A673 (cell line): ENCODE measurements around the gene ADAM11.

ENCODE experiments used
- EZH2 ChIP-seq: fragments of 200-600 bp; sonication (generic); IDR thresholded peaks from 2 replicates; pipeline ENCODE4 v1.6.1; 2017; ENCODE audit warnings: borderline replicate concordance, low read depth, mild to moderate bottlenecking, mixed read lengths, antibody characterized with exemption, low read length; ENCODE audit not compliant: poor library complexity, severe bottlenecking
- TF ChIP-seq, protein P1 (sequence below): fragments of 300-800, 200-600 bp; sonication (generic); conservative IDR thresholded peaks from 2 replicates; pipeline ENCODE4 v1.5.1; 2017; ENCODE audit warnings: low read depth, mild to moderate bottlenecking, antibody characterized with exemption, low read length, moderate library complexity, mixed read lengths

DNA sequence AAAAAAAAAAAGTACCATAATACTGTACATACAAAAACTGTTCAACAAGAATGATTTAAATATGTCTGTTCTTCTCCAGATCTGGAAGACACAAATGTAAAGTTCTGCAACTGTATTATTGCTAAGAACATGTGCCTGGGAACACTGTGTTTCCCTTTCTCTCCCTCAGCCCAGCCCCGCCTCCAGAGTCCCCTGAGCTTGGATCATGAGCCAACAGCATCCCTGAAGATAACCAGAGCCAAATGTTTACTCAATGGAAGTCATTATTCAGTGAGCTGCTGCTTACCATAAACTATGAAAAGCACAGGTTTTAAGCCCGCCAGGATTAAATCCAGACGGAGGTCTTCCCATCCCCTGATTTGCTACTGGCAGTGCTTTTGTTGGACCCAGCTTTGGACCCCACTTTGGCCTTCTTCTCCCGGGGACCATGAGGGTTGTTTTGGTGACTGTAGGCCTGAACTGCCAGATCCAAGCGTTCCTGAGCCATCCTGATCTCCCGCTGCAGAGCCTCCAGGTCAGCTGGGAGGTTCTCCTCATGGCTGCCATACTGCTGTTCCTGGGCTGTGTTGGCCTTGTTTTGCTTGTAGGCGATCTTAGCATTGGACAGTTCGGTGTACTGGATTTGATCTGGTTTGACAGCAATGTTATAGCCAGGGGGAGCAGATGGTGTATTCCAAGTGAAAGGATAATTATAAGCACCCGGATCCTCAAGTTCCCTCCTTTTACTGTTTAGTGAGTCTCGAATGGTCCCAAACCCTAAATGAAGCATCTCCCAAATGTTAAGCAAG lies 45.7 kb downstream of the ADAM11 start:
- no peak for TF ChIP-seq EZH2
- TF ChIP-seq, protein P1, sequence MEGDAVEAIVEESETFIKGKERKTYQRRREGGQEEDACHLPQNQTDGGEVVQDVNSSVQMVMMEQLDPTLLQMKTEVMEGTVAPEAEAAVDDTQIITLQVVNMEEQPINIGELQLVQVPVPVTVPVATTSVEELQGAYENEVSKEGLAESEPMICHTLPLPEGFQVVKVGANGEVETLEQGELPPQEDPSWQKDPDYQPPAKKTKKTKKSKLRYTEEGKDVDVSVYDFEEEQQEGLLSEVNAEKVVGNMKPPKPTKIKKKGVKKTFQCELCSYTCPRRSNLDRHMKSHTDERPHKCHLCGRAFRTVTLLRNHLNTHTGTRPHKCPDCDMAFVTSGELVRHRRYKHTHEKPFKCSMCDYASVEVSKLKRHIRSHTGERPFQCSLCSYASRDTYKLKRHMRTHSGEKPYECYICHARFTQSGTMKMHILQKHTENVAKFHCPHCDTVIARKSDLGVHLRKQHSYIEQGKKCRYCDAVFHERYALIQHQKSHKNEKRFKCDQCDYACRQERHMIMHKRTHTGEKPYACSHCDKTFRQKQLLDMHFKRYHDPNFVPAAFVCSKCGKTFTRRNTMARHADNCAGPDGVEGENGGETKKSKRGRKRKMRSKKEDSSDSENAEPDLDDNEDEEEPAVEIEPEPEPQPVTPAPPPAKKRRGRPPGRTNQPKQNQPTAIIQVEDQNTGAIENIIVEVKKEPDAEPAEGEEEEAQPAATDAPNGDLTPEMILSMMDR: no peak
